Measurements from ENCODE around the gene MANSC1. TPM values are rescaled to one million over a fixed set of nuclear protein-coding genes. Genes with fewer than 3 reads are reported as not detected.

The MANSC1 gene
- total and polyA plus RNA-seq, 10 of the 15 experiments (the other 5 are each of a cell fraction or from before 2014, with no cell fraction given): 0.02 to 0.23 (median 0.11) TPM; not detected in 2

DNA sequence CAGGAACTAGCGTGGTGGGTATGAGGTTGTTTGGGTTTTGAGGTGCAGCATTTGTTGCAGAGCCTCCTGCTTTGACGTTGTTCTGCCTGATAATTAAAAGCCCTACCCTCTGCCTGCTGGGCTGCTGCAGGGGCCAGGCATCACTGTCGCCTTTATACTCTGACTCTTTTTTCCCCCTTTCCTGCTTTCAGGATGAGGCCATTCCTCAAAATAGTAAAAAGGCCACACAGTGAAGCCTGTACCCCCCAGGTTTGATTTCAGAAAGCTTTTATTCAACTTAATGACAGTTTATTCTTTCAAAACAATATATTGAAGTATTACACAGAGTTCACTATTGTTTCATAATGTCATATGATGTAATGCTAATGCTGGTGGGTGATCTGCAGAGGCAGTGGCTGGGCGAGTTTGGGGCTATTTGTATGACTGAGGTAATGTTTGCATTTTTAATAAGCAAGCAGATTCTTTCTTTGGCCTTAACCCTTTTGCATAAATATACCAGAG is 15.9 kb upstream of the MANSC1 start:
- no peak overlapping the region for H3K4me3 ChIP-seq
- TSS peak; percentile 4 for BruUV-seq (replicated peaks)
- no peak overlapping the region for H2AFZ ChIP-seq (ENCODE audit: control insufficient read depth, low read depth, low read length)
- intact Hi-C loops (cut with micrococcal nuclease; ENCODE audit: unreplicated experiment) (no loop called here), in situ Hi-C loops (cut with MboI) (no loop called here)
- WGBS (ENCODE audit: insufficient coverage, insufficient replicate concordance, low lambda C conversion rate, missing lambda C conversion rate): 69% methylated on average over 4 of the region's 4 CpGs
- H3K27me3 ChIP-seq (replicated peaks in 1 of 2; ENCODE audit: control insufficient read depth in 2 of 2, insufficient read depth in 2 of 2, low read length in 1 of 2): no peaks in the 10 kb centered on the region
- H3K36me3 ChIP-seq (ENCODE audit: control insufficient read depth in 2 of 2, insufficient read depth in 2 of 2, low read length in 1 of 2): peaks cover 0 to 3% of the 10 kb centered on the region in 2 experiments; a peak in 1 of 4 replicates
- H3K4me2 ChIP-seq (ENCODE audit: control insufficient read depth, insufficient read depth): no peak overlapping the region
- ChIA-PET CTCF (interaction anchor here (1.0 to 4.7 kb wide), 5 partner anchors 8 to 279 kb away, joined by 3 to 25 read pairs (median 5); no protein-coding TSS in a partner anchor), RAD21 (ENCODE audit: unreplicated experiment) (interaction anchor here (1.0 to 3.6 kb wide), 5 partner anchors 9 to 371 kb away, joined by 3 to 18 read pairs (median 4); partner anchors contain the start of gene BORCS5), POLR2A (interaction anchor here (1.1 kb wide), 1 partner anchor 11 kb away, joined by 3 read pairs; no protein-coding TSS in a partner anchor), SMC1A (ENCODE audit: uncharacterized antibody, unreplicated experiment) (interaction anchor here (0.6 to 4.5 kb wide), 8 partner anchors 8 to 371 kb away, joined by 3 to 39 read pairs (median 4); partner anchors contain the start of gene BORCS5)
- ATAC-seq: peak; percentile 66
- H3K9me3 ChIP-seq (replicated peaks; ENCODE audit: control insufficient read depth, insufficient read depth, low read length): no peaks in the 10 kb centered on the region
- H3K27ac ChIP-seq (ENCODE audit: control insufficient read depth, insufficient read depth): no peak overlapping the region
- no peak for FAIRE-seq
- H3K9ac ChIP-seq (ENCODE audit: control insufficient read depth, insufficient read depth, low read length): no peak overlapping the region
- TF ChIP-seq JUNB (IDR thresholded peaks at IDR 0.05): peak; percentile 62
- TF ChIP-seq IKZF2 (IDR thresholded peaks at IDR 0.05): no peak
- no peak for TF ChIP-seq DPF2 (IDR thresholded peaks at IDR 0.05)
- TF ChIP-seq ATF7 (IDR thresholded peaks at IDR 0.05; ENCODE audit: low read depth): peak; percentile 69
- no peak for TF ChIP-seq RELA (IDR thresholded peaks at IDR 0.05; ENCODE audit: borderline replicate concordance, partially characterized antibody)
- TF ChIP-seq SREBF2 (IDR thresholded peaks at IDR 0.05; ENCODE audit: low read length): no peak
- H3K4me1 ChIP-seq (ENCODE audit: control insufficient read depth, insufficient read depth, low read length): no peaks in the 10 kb centered on the region
- DNase-seq (ENCODE audit: low read depth, low spot score): no peak
- no peaks in the 10 kb centered on the region for H4K20me1 ChIP-seq (ENCODE audit: control insufficient read depth, insufficient read depth)
- H3K79me2 ChIP-seq (ENCODE audit: control insufficient read depth, insufficient read depth, low read length): peaks cover 1% of the 10 kb centered on the region

DNA sequence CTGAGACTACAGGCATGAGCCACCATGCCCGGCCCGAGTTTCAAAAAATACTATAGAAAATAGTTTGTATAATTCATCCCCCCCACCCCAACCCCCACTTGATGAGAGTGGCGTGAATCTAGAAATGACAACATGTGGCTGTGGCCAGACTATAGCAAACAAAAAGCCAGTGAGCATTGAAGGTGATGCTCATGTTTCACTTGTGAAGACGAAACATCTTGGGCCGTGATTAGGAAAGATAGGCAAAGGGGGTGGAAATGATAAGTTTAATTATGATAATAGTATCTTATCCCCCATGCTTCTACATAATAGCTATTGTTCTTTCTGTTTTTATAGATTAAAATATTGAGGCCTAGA is 15.4 kb upstream of the MANSC1 start:
- H3K27ac ChIP-seq (ENCODE audit: control insufficient read depth, insufficient read depth): no peak overlapping the region

More for the DNA sequence above, 15.4 kb upstream of the MANSC1 start:
- H3K79me2 ChIP-seq (ENCODE audit: control insufficient read depth, insufficient read depth, low read length): peaks cover 3% of the 10 kb centered on the region
- no peak overlapping the region for H3K9ac ChIP-seq (ENCODE audit: control insufficient read depth, insufficient read depth, low read length)
- H4K20me1 ChIP-seq (ENCODE audit: control insufficient read depth, insufficient read depth): no peaks in the 10 kb centered on the region
- 99% methylated on average over 5 of the region's 5 CpGs for WGBS (ENCODE audit: insufficient coverage, insufficient replicate concordance, low lambda C conversion rate, missing lambda C conversion rate)
- RAD21 ChIA-PET (ENCODE audit: unreplicated experiment): interaction anchor here (1.0 to 2.4 kb wide), 3 partner anchors 11 to 371 kb away, joined by 3 to 17 read pairs (median 3); no protein-coding TSS in a partner anchor
- TF ChIP-seq ZNF24 (IDR thresholded peaks at IDR 0.05) (no peak), MTA3 (IDR thresholded peaks at IDR 0.05; ENCODE audit: borderline replicate concordance, low read length) (no peak), NFYA (IDR thresholded peaks at IDR 0.05; ENCODE audit: borderline replicate concordance, low read depth, low read length) (no peak), TCF7 (IDR thresholded peaks at IDR 0.05; ENCODE audit: borderline replicate concordance) (no peak), PAX5 (IDR thresholded peaks at IDR 0.05; ENCODE audit: borderline replicate concordance, low read depth, low read length) (no peak)
- TF ChIP-seq, protein P1, sequence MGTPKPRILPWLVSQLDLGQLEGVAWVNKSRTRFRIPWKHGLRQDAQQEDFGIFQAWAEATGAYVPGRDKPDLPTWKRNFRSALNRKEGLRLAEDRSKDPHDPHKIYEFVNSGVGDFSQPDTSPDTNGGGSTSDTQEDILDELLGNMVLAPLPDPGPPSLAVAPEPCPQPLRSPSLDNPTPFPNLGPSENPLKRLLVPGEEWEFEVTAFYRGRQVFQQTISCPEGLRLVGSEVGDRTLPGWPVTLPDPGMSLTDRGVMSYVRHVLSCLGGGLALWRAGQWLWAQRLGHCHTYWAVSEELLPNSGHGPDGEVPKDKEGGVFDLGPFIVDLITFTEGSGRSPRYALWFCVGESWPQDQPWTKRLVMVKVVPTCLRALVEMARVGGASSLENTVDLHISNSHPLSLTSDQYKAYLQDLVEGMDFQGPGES (IDR thresholded peaks at IDR 0.05): no peak
- DNase-seq (ENCODE audit: low read depth, low spot score): no peak
- H2AFZ ChIP-seq (ENCODE audit: control insufficient read depth, low read depth, low read length): no peak overlapping the region
- no TSS peak for BruUV-seq (replicated peaks)
- no peaks in the 10 kb centered on the region for H3K9me3 ChIP-seq (replicated peaks; ENCODE audit: control insufficient read depth, insufficient read depth, low read length)
- ATAC-seq: peak; percentile 35
- CTCF ChIA-PET: interaction anchor here (1.1 to 4.7 kb wide), 3 partner anchors 8 to 280 kb away, joined by 3 to 25 read pairs (median 5); no protein-coding TSS in a partner anchor
- no peak overlapping the region for H3K4me3 ChIP-seq
- in situ Hi-C loops (cut with MboI) (no loop called here), intact Hi-C loops (cut with micrococcal nuclease; ENCODE audit: unreplicated experiment) (no loop called here)
- no peak for FAIRE-seq
- H3K36me3 ChIP-seq (ENCODE audit: control insufficient read depth in 2 of 2, insufficient read depth in 2 of 2, low read length in 1 of 2): peaks cover 0 to 3% of the 10 kb centered on the region in 2 experiments; a peak in 1 of 4 replicates
- no peaks in the 10 kb centered on the region for H3K4me1 ChIP-seq (ENCODE audit: control insufficient read depth, insufficient read depth, low read length)
- POLR2A ChIA-PET: interaction anchor here (0.9 to 1.1 kb wide), 2 partner anchors 12 to 325 kb away, joined by 3 read pairs; no protein-coding TSS in a partner anchor
- SMC1A ChIA-PET (ENCODE audit: uncharacterized antibody, unreplicated experiment): interaction anchor here (1.0 to 4.5 kb wide), 5 partner anchors 7 to 372 kb away, joined by 3 to 39 read pairs (median 4); partner anchors contain the start of gene BORCS5
- no peaks in the 10 kb centered on the region for H3K27me3 ChIP-seq (replicated peaks in 1 of 2; ENCODE audit: control insufficient read depth in 2 of 2, insufficient read depth in 2 of 2, low read length in 1 of 2)
- H3K4me2 ChIP-seq (ENCODE audit: control insufficient read depth, insufficient read depth): no peak overlapping the region

Data from GM12878 (cell line).